Coronary artery (tissue), 2 donors: ENCODE measurements around the gene HIP1.
"Not testable (repeated sequence)": the region's sequence is repeated elsewhere in the genome, so short reads cannot be mapped to it uniquely, and the experiment has no call there.

Experiments
- DNase-seq: peaks from one replicate; pipeline ENCODE4 v3.0.0-alpha.2; 2017; ENCODE audit warnings: low spot score
- H3K27ac ChIP-seq, 2 donors: fragments of 200-600 bp; sonication (generic); one replicate each; pipeline ENCODE4 v1.5.1; 2016 to 2019
- H3K4me3 ChIP-seq: fragments of 200-600 bp; sonication (generic); 2 replicates; pipeline ENCODE4 v1.5.1; 2016; ENCODE audit warnings: mild to moderate bottlenecking, moderate library complexity
- TF ChIP-seq, protein P1 (sequence below): fragments of 200-600 bp; sonication (generic); IDR thresholded peaks from one replicate; pipeline ENCODE4 v1.5.1; 2019; ENCODE audit warnings: antibody characterized with exemption

The HIP1 gene

DNA sequence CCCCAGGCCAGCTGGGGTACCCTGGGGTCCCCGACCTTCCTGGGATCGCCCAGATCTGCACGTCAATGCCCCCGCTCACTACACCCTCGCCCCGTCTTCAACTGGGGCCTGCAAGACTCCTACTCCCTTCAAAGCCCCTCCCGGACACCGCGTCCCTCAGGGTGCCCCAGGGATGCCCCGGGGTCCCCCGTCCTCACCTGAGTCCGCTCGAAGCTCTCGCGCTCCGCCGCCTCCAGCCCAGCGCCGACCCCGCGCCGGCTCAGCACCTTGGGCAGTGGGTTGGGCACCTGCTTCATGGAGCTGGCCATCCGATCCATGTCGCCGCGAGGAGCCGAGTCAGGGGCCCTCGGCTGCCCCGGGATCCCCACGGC, at the start of gene HIP1:
Gene HIP1 (minus strand): TSS at position 338 of the 371 bp plus-strand sequence. CDS start 21 bp downstream, at position 317.
- Histone ChIP-seq H3K27ac (peak within 1 kb of the TSS; percentile 86 to 94), H3K4me3 (peak within 1 kb of the TSS; percentile 97)
- no peak for DNase-seq
- TF ChIP-seq, protein P1, sequence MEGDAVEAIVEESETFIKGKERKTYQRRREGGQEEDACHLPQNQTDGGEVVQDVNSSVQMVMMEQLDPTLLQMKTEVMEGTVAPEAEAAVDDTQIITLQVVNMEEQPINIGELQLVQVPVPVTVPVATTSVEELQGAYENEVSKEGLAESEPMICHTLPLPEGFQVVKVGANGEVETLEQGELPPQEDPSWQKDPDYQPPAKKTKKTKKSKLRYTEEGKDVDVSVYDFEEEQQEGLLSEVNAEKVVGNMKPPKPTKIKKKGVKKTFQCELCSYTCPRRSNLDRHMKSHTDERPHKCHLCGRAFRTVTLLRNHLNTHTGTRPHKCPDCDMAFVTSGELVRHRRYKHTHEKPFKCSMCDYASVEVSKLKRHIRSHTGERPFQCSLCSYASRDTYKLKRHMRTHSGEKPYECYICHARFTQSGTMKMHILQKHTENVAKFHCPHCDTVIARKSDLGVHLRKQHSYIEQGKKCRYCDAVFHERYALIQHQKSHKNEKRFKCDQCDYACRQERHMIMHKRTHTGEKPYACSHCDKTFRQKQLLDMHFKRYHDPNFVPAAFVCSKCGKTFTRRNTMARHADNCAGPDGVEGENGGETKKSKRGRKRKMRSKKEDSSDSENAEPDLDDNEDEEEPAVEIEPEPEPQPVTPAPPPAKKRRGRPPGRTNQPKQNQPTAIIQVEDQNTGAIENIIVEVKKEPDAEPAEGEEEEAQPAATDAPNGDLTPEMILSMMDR: no peak

DNA sequence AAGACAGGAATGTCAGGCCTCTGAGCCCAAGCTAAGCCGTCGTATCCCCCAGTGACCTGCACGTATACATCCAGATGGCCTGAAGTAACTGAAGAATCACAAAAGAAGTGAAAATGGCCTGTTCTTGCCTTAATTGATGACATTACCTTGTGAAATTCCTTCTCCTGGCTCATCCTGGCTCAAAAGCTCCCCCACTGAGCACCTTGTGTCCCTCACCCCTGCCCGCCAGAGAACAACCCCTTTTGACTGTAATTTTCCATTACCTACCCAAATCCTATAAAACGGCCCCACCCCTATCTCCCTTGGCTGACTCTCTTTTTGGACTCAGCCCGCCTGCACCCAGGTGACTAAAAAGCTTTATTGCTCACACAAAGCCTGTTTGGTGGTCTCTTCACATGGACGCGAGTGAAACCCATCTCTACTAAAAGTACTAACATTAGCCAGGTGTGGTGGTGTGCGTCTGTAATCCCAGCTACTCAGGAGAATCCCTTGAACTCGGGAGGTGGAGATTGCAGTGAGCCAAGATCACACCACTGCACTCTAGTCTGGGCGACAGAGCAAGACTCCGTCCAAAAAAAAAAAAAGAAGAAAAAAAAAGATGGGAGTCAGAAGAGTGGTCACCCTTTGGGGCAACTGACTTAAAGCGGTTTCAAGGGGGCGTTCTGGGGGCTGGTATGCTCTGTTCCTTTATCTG, 49.6 kb upstream of the HIP1 start:
- not testable (repeated sequence) for DNase-seq, H3K27ac ChIP-seq, H3K4me3 ChIP-seq

DNA sequence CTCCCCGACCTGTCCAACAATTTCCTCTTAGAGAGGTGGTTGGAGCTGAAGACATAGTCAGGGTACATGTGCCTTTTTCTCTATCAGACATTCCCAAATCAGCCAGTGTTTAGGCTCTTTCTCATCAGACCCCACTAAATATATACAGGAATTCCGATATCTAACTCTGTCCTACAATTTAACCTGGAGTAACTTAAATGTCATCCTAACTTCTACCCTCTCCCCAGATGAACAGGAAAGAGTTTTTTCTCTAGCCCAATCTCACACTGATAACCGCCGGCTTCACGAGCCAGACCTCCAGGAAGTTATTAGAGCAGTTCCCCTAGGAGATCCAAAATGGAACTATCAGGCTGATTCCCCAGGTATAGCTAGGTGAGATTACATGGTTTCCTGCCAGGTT, 44.3 kb upstream of the HIP1 start:
- DNase-seq, H3K4me3 ChIP-seq, H3K27ac ChIP-seq: not testable (repeated sequence)

DNA sequence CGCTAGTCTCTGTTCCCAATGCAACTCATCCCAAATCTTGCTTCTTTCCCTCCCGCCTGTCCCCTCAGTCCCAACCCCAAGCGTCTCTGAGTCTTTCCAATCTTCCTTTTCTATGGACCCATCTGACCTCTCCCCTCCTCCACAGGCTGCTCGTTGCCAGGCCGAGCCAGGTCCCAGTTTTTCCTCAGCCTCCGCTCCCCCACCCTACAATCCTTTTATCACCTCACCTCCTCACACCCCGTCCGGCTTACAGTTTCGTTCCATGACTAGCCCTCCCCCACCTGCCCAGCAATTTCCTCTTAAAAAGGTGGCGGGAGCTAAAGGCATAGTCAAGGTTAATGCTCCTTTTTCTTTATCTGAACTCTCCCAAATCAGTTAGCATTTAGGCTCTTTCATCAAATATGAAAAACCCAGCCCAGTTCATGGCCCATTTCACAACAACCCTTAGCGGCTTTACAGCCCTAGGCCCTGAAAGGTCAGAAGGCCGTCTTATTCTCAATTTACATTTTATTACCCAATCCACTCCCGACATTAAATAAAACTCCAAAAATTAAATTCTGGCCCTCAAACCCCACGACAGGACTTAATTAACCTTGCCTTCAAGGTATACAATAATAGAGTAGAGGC, 42.0 kb upstream of the HIP1 start:
- not testable (repeated sequence) for DNase-seq, H3K27ac ChIP-seq, H3K4me3 ChIP-seq

DNA sequence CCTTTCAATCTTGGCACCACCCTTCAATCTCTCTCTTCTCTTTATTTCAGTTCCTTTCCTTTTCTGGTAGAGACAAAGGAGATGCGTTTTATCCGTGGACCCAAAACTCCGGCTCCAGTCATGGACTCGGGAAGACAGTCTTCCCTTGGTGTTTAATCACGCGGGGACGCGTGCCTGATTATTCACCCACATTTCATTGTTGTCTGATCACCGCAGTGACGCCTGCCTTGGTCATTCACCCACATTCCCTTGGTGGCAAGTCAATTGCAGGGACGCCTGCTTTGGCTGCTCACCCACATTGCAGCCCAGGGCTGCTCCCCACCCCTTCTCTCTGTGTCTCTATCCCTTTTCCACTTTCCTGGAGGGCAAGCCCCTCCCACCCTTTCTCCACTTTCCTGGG, 40.8 kb upstream of the HIP1 start:
- not testable (repeated sequence) for DNase-seq, H3K4me3 ChIP-seq, H3K27ac ChIP-seq

DNA sequence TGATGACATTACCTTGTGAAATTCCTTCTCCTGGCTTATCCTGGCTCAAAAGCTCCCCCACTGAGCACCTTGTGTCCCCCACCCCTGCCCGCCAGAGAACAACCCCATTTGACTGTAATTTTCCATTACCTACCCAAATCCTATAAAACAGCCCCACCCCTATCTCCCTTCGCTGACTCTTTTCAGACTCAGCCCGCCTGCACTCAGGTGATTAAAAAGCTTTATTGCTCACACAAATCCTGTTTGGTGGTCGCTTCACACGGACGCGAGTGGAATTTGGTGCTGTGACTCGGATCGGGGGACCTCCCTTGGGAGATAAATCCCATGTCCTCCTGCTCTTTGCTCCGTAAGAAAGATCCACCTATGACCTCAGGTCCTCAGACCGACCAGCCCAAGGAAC, 40.3 kb upstream of the HIP1 start:
- H3K27ac ChIP-seq, DNase-seq, H3K4me3 ChIP-seq: not testable (repeated sequence)

DNA sequence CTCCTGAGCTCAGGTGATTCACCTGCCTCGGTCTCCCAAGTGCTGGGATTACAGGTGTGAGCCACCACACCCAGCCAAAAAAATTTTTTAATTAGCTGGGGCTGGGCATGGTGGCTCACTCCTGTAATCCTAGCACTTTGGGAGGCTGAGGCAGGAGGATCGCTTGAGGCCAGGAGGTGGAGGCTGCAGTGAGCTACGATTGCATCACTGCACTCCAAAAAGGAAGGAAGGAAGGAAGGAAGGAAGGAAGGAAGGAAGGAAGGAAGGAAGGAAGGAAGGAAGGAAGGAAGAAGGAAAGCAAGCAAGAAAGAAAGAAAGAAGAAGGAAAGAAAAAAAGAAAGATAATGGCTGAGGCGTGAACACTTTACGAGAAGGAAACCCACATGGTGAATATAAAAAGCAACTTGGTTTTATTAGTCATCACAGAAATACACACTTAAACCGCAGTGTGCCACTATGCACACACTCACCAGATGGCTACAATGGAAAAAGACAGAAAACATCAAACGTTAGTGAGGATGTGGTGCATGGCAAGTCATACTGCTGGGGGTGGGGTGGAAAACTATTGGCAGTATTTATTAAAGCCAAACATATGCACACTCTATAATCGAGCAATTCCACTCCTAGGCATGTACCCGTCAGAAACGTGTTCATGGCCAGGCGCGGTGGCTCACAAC, 37.7 kb upstream of the HIP1 start:
- no peak for DNase-seq
- TF ChIP-seq, protein P1: no peak
- Histone ChIP-seq H3K4me3 (no peak overlapping the region), H3K27ac (no peak overlapping the region)

DNA sequence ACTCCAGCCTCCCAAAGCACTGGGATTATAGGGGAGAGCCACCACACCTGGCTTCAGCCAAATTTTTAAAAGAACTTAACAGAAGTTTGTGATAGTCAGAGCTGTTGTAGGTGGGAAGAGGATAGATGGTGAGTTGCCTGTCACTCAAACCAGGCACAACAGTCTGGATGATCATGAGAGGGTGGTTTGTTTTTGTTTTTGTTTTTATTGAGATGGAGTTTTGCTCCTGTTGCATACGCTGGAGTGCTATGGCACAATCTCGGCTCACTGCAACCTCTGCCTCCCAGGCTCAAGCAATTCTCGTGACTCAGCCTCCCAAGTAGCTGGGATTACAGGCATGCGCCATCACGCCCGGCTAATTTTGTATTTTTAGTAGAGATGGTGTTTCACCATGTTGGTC, 35.2 kb upstream of the HIP1 start:
- not testable (repeated sequence) for DNase-seq, H3K27ac ChIP-seq, H3K4me3 ChIP-seq

DNA sequence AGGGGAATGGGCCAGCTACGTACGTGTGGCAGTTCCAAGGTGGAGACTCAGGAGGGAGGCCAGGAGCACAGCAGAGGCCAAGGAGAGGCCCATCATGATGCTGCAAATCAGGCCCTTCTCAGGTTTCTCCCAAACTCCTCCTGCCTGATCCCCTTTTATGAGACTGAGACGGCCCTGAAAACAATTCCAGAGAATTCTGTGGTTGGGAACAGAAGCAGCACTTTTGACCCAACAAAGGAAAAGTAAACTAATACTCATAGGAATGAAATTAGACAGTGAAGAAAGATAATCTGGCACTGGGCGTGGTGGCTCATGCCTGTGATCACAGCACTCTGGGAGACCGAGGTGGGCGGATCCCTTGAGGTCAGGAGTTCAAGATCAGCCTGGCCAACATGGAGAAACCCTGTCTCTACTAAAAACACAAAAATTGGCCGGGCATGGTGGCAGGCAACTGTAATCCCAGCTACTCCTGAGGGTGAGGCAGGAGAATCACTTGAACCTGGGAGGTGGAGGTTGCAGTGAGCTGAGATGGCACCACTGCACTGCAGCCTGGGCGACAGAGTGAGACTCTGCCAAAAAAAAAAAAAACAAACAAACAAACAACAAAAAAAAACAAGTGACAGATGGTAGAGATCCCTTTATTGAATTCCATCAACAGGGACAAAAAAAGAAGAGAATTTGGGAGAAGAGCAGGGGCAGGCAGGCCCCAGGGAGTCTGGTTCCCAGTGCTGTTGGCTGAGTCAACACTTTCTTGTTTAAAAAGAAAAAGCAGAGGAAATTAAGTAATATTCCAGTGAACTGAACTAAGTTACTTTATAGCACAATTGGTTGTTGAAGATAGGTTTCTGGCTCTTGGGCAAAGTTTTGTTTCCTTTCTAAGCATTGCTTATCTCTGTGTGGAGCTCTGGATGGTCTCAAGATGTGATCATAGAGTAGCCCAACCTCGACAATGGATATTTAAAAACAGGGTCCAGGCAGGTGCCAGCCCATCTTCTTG, 33.6 kb upstream of the HIP1 start, which contains the start of gene CCL26:
Gene CCL26 (minus strand): TSS at position 131 of the 997 bp plus-strand sequence. CDS start 35 bp downstream, at position 96.
- DNase-seq: no peak
- peak within 1 kb of the TSS in 1 of 2 donors; percentile 39 for H3K27ac ChIP-seq
- no peak within 1 kb of the TSS for H3K4me3 ChIP-seq
- TF ChIP-seq, protein P1: no peak
